Stimulated activated naive B cell treated with anti-CD40 and anti-IgM and Interleukin-4, amounts not matched to agents 10 μg/mL and 1 μg/mL and 100 μg/mL, for 72 hours (primary cell): ENCODE results near the gene TMEM170A.
"Not testable (repeated sequence)": the region's sequence is repeated elsewhere in the genome, so short reads cannot be mapped to it uniquely, and the experiment has no call there.

Experiments
- ATAC-seq, 2 donors: fragments of 150-1000 bp; cut with Tn5 transposase; replicated peaks; 2 replicates each; pipeline ENCODE4 v1.10.0; 2021; ENCODE audit warnings: moderate library complexity in 1 of 2
- DNase-seq: peaks from one replicate; pipeline ENCODE4 v3.0.0; 2021
- H3K27ac Mint-ChIP-seq: one replicate; pipeline ENCODE4 v1.8.0; 2022; ENCODE audit warnings: mild to moderate bottlenecking, mixed read lengths
- H3K27me3 Mint-ChIP-seq, 2 donors: one replicate each; pipeline ENCODE4 v1.8.0; 2022; ENCODE audit warnings: mixed read lengths in 2 of 2
- H3K36me3 Mint-ChIP-seq, 2 donors: one replicate each; pipeline ENCODE4 v1.8.0; 2022; ENCODE audit warnings: mixed read lengths in 2 of 2, mild to moderate bottlenecking in 1 of 2
- H3K4me1 Mint-ChIP-seq, 2 donors: one replicate each; pipeline ENCODE4 v1.8.0; 2022; ENCODE audit warnings: mixed read lengths in 2 of 2, mild to moderate bottlenecking in 1 of 2
- H3K4me3 Mint-ChIP-seq, 2 donors: one replicate each; pipeline ENCODE4 v1.8.0; 2022; ENCODE audit warnings: mild to moderate bottlenecking in 2 of 2, mixed read lengths in 2 of 2, moderate library complexity in 1 of 2
- H3K9me3 Mint-ChIP-seq, 2 donors: one replicate each; pipeline ENCODE4 v1.8.0; 2022; ENCODE audit warnings: mixed read lengths in 2 of 2, mild to moderate bottlenecking in 1 of 2

Gene TMEM170A, protein sequence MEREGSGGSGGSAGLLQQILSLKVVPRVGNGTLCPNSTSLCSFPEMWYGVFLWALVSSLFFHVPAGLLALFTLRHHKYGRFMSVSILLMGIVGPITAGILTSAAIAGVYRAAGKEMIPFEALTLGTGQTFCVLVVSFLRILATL

DNA sequence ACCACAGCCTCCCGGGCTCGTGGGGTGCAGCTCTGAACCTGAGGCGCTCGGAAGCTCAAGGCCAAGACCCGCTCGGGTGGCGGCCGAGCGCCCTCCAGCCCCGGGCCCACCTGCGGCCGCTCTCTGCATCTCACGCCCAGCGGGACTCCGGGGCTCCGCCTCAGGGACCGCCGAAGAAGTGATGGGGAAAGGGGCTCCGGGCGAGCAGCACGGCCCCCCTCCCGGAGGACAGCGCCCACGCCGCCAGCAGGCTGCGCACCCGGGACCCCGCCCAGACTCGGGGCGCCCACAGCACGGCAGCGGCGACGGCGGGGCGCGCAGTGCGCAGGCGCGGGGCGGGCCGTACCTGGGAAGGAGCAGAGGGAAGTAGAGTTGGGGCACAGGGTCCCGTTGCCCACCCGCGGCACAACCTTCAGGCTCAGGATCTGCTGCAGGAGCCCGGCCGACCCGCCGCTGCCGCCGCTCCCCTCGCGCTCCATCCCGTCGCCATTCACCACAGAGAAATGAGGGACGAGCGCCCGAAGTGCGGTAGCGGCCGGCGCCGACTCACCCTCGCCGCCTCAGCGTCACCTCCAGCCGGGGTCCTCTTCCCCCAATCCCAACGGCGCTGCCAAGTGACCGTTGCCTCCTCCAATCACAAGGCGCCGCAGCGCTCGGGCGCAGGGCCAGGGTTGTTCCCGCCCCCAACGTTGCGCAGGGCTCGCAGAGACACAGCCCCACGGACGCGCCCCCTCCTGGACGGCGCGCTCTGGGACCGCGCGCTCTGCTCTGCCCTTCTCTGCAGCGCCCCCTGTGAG, at the start of gene TMEM170A:
Gene TMEM170A (minus strand): TSS at position 568 of the 797 bp plus-strand sequence. CDS start 89 bp downstream, at position 479.
- DNase-seq (peak; percentile 99), ATAC-seq (peak; percentile 95)
- peaks cover 10 to 11% of the 10 kb centered on the region in 2 donors for H3K36me3 Mint-ChIP-seq
- peak within 1 kb of the TSS; percentile 87 to 91 for H3K4me3 Mint-ChIP-seq
- H3K4me1 Mint-ChIP-seq, result peaks cover 21 to 37% of the 10 kb centered on the region in 2 donors
- H3K27me3 Mint-ChIP-seq, result no peaks in the 10 kb centered on the region
- H3K27ac Mint-ChIP-seq, result peak within 1 kb of the TSS; percentile 94
- no peaks in the 10 kb centered on the region for H3K9me3 Mint-ChIP-seq

DNA sequence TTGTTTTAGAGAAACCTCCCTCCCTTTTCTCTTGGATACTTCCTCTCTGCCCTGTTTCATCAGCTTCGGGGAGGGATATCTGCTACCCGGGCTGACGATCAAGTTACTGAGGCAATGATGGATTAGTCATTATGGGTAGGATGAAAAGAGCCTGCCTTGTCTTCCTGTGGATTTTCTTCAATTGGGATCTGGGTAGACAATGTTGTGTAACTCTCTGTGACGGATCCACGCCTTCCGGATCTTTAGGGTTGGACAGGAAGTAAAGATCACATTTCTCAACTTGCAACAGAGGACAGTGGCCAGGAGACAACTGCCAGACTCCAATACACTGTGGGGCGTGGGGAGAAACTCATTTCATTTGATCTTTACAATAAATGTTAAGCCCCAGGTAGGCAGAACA, 42.1 kb upstream of the TMEM170A start:
- peaks cover 0 to 6% of the 10 kb centered on the region in 2 donors for H3K4me1 Mint-ChIP-seq
- ATAC-seq, result no peak
- H3K27me3 Mint-ChIP-seq, result peaks cover 5 to 7% of the 10 kb centered on the region in 2 donors
- no peak overlapping the region for H3K27ac Mint-ChIP-seq
- H3K4me3 Mint-ChIP-seq, result no peak overlapping the region
- H3K36me3 Mint-ChIP-seq, result no peaks in the 10 kb centered on the region
- no peaks in the 10 kb centered on the region for H3K9me3 Mint-ChIP-seq
- DNase-seq, result no peak

DNA sequence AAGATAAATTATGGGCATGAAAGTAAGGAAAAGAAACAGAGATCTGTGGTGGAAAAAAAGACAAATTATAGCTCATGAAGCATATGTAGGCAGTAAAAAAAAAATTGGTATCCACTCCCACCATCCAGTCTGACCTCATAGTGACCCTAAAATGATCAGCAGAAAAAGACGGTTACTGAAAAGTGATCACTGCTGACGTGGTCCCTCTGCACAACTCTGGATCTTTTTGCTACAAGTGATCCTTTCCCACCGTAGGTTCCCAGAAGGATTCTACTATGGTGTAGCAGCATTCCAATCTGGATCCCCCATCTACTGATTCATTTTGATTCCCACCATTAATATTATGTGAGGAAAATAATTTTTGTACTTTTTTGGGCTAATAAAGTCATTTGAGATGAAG, 41.6 kb upstream of the TMEM170A start:
- peak; percentile 20 to 31 for ATAC-seq
- peaks cover 5 to 7% of the 10 kb centered on the region in 2 donors for H3K27me3 Mint-ChIP-seq
- peaks cover 0 to 6% of the 10 kb centered on the region in 2 donors for H3K4me1 Mint-ChIP-seq
- no peaks in the 10 kb centered on the region for H3K9me3 Mint-ChIP-seq
- H3K4me3 Mint-ChIP-seq, result no peak overlapping the region
- no peak for DNase-seq
- no peaks in the 10 kb centered on the region for H3K36me3 Mint-ChIP-seq
- H3K27ac Mint-ChIP-seq, result no peak overlapping the region

DNA sequence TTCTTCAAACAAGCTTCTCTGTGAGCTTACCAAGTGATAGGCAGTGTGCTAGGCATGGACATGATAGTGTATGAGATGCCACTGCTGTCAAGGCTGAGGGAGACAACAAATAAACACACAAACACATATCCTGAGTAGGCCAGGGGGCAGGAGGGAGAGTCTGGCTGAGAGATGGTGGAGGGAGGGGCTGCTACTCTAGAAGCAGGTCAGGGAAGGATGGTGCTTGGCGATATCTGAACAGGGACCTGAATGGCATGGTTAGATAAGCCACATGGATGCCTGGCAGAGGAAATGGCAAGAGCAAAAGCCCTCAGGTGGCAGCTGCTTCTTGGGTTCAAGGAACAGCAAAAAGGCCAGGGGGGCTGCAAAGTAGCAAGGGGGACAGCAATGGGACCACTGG, 39.3 kb upstream of the TMEM170A start:
- no peaks in the 10 kb centered on the region for H3K36me3 Mint-ChIP-seq
- peaks cover 0 to 6% of the 10 kb centered on the region in 2 donors for H3K4me1 Mint-ChIP-seq
- no peaks in the 10 kb centered on the region for H3K9me3 Mint-ChIP-seq

DNA sequence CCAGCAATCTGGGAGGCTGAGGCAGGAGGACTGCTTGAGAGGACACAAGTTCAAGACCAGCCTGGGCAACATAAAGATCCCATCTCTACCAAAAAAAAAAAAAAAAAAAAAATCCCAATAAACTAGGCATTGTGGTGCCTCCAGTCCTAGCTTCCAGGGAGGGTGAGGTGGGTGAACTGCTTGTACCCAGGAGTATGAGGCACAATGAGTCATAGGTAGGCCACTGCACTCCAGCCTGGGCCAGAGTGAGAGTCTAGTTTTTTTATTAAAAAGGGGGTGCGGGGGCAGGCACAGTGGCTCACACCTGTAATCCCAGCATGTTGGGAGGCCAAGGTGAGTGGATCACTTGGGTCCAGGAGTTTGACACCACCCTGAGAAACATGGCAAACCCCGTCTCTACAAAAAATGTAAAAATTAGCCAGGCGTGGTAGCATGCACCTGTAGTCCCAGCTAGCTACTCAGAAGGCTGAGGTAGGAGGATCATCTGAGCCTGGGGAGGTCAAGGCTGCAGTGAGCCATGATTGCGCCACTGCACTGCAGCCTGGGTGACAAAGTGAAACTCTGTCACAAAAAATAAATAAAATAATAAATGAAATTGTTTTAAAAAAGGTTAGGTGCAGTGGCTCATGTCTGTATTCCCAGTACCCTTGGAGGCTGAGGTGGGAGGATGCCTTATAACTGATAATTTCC, 38.6 kb upstream of the TMEM170A start:
- Mint-ChIP-seq H3K9me3 (no peaks in the 10 kb centered on the region), H3K4me3 (no peak overlapping the region), H3K27me3 (peaks cover 0 to 3% of the 10 kb centered on the region in 2 donors), H3K4me1 (peaks cover 0 to 6% of the 10 kb centered on the region in 2 donors), H3K36me3 (no peaks in the 10 kb centered on the region), H3K27ac (no peak overlapping the region)
- ATAC-seq (no peak), DNase-seq (no peak)

More for the DNA sequence above, 39.3 kb upstream of the TMEM170A start:
- DNase-seq (no peak), ATAC-seq (no peak)
- peaks cover 3 to 6% of the 10 kb centered on the region in 2 donors for H3K27me3 Mint-ChIP-seq
- no peak overlapping the region for H3K27ac Mint-ChIP-seq
- H3K4me3 Mint-ChIP-seq, result no peak overlapping the region

DNA sequence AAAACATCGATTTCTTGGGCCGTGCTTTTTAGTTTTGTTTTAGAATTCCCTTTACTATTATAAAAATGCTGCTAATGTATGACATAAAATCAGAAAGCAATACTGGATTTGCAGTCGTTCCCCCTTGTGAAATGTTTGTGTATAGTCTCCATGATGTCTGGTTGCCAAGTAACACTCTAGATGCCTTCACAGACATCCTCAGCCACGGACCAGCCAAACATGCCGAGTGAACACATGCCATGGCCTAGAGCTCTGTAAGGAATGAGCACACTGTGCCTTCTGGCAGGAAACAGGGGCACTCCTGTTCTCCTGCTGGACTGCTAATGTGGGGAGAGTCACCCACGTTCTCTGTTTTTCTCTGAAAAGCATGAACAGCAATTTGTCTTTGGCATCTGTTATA, 37.3 kb upstream of the TMEM170A start:
- not testable (repeated sequence) for DNase-seq, H3K27ac Mint-ChIP-seq, H3K36me3 Mint-ChIP-seq, H3K27me3 Mint-ChIP-seq, H3K4me1 Mint-ChIP-seq, H3K4me3 Mint-ChIP-seq, H3K9me3 Mint-ChIP-seq, ATAC-seq

DNA sequence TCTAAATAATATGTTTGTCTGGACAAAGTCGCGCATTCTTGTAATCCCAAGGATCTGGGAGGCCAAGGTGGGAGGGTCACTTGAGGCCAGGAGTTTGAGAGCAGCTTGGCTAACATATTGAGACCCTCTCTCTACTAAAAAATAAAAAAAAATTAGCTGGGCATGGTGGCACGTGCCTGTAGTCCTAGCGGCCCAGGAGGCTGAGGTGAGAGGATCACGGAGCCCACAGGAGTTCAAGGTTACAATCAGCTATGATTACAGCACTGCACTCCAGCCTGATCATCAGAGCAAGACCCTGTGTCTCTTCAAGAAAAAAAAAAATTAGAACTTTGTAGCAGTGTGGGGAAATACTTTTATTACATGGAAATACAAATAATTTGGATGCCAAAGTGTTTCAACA, 36.9 kb upstream of the TMEM170A start:
- ATAC-seq, result no peak
- peaks cover 0 to 5% of the 10 kb centered on the region in 2 donors for H3K27me3 Mint-ChIP-seq
- no peaks in the 10 kb centered on the region for H3K36me3 Mint-ChIP-seq
- no peak for DNase-seq
- H3K9me3 Mint-ChIP-seq, result no peaks in the 10 kb centered on the region
- no peak overlapping the region for H3K4me3 Mint-ChIP-seq
- peaks cover 0 to 6% of the 10 kb centered on the region in 2 donors for H3K4me1 Mint-ChIP-seq
- no peak overlapping the region for H3K27ac Mint-ChIP-seq

DNA sequence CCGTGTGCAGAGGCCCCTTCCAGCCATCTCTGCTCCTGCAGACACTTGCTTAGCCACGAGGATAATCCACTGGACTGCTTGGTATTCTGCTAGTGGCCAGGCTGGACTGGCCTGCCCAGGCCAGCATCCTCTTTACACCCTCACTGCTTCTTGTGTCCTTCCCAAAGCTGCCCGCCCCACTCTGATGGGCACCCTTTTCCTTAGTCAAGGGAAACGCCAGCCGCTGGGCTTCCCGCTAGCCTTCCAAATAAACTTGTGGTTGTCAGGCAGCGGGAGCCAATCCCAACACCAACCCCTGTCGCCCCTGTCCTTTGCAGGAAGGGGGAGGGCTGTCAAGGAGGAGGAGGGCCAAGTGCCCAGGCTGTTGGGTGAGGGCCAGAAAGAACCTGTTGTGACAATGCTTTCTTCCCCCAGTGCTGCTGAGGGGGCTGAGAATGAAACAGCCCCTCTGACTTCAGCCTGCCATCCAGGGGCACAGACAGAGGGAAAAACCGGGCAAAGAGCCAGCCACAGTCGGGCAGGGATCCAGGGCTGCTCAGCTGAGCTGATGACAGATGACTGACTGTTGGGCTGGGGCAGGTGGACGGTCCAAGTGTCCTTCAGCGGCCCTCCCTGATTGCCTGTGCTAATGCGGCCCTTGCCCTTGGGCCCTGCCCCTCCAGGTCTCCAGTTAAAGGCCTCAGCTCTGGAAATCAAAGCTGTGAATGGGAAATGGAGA, 34.3 kb upstream of the TMEM170A start:
- H3K4me3 Mint-ChIP-seq, H3K4me1 Mint-ChIP-seq, H3K36me3 Mint-ChIP-seq, ATAC-seq, H3K27ac Mint-ChIP-seq, H3K9me3 Mint-ChIP-seq, DNase-seq: not testable (repeated sequence)
- H3K27me3 Mint-ChIP-seq, result peaks cover 11 to 14% of the 10 kb centered on the region in 2 donors

DNA sequence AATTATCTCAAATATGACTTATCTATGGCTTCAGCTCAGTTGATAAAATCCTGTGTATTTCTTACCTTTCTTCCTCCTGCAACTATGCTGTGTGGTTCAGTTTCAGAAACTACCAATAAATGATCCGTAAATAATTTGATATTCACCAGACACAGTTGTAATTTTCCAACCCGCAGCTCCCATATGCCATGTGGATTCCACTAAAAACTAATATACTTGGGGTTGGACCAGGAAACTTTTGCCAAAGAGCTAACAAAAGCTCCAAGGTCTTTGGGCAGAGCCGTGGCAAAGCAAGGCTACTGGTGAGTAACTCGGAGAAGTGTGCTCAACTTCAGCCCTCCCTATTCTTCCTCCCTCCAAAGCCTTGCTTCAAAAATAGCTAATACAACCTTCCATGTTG, 33.1 kb upstream of the TMEM170A start:
- peaks cover 11 to 14% of the 10 kb centered on the region in 2 donors for H3K27me3 Mint-ChIP-seq
- ATAC-seq (no peak), DNase-seq (no peak)
- no peaks in the 10 kb centered on the region for H3K9me3 Mint-ChIP-seq
- H3K27ac Mint-ChIP-seq, result no peak overlapping the region
- H3K36me3 Mint-ChIP-seq, result peaks cover 0 to 1% of the 10 kb centered on the region in 2 donors
- H3K4me1 Mint-ChIP-seq, result peaks cover 5 to 9% of the 10 kb centered on the region in 2 donors
- no peak overlapping the region for H3K4me3 Mint-ChIP-seq

DNA sequence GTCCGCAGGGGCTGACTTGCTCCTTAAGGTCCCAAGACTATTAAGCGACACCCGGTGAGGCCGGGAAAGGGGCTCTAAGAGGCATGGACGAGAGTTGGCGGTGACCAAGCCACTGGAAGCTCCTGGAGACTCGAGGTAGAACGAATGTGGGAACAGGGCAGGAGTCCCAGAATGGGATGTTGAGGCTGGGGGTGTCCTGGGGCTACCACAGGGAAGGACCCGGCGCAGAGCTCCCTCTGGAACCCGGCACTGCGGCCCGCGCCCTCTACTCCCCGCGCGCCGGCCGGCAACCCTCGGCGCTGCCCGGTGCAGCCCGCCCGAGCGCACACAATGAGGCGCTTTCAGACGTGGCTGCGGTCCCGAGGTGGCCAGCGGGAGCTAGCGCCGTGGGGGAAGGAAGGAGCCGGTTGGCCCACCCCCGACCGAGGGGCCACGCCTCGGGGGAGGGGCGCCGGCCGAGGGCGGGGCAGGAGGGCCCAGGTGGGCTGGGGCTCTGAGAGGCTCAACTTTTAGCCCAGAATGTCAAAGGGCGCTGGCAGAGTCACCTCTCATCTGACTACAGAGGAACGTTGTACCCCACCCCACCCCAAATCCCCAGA, 30.7 kb upstream of the TMEM170A start, which contains the start of gene CHST6:
Gene CHST6 (minus strand): TSS at position 366 of the 599 bp plus-strand sequence. CDS start 15,613 bp downstream, outside the sequence.
- Mint-ChIP-seq H3K9me3 (no peaks in the 10 kb centered on the region), H3K4me3 (peak within 1 kb of the TSS; percentile 79 to 85)
- DNase-seq, result peak; percentile 38

DNA sequence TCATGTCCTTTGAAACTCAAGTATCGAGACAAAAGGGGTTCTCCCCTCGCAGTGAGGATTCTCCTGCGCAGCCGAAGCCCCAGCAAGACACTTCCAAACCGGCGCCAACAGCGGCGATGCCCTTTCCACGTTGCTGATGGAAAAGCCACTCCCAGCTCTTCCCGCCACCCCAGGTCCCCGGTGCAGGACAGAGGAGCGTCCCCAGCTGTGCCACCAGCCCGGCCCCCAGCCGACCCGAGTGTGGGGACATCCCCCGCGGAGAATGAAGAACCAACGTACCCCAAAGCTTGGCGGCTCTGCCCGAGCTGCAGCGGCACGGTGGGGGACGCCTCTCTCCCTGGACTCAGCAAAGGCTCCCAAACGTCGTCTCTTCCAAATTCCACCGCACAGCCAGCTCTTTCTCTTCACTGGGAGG, 30.2 kb upstream of the TMEM170A start:
- no peaks in the 10 kb centered on the region for H3K9me3 Mint-ChIP-seq
- peaks cover 0 to 1% of the 10 kb centered on the region in 2 donors for H3K36me3 Mint-ChIP-seq
- peak; percentile 15 to 54 for ATAC-seq
- no peak overlapping the region for H3K27ac Mint-ChIP-seq
- H3K4me1 Mint-ChIP-seq, result peaks cover 5 to 9% of the 10 kb centered on the region in 2 donors
- peaks cover 11 to 14% of the 10 kb centered on the region in 2 donors for H3K27me3 Mint-ChIP-seq
- H3K4me3 Mint-ChIP-seq, result peak overlapping the region; percentile 79 to 85
- DNase-seq, result no peak

More for the DNA sequence above, 30.7 kb upstream of the TMEM170A start, which contains the start of gene CHST6:
- H3K4me1 Mint-ChIP-seq, result peaks cover 5 to 9% of the 10 kb centered on the region in 2 donors
- H3K27me3 Mint-ChIP-seq, result peaks cover 11 to 14% of the 10 kb centered on the region in 2 donors
- peaks cover 0 to 1% of the 10 kb centered on the region in 2 donors for H3K36me3 Mint-ChIP-seq
- H3K27ac Mint-ChIP-seq, result no peak within 1 kb of the TSS
- ATAC-seq, result peak; percentile 83 to 86

DNA sequence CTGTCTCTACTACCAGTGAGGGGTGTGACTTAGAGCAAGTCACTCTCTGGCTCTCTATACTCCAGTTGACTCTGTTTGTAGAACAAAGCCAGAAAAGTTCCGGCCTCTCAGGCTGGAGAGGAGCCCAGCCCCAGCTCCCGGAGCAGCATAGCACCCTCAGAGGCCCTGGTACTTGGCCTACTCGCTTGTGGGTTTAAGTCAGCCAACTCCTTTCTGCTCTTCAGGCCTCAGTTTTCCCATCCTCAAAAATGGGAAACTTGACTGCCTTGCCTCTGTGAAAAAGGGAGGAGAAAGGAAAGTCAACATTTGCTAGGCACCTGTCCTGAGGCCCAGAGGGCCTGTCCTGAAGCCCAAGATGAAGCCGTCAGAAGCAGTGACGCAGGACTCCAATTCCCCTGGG, 29.7 kb upstream of the TMEM170A start:
- H3K27ac Mint-ChIP-seq, result no peak overlapping the region
- H3K4me3 Mint-ChIP-seq, result peak overlapping the region in 1 of 2 donors; percentile 79
- peaks cover 5 to 9% of the 10 kb centered on the region in 2 donors for H3K4me1 Mint-ChIP-seq
- peaks cover 0 to 1% of the 10 kb centered on the region in 2 donors for H3K36me3 Mint-ChIP-seq
- H3K9me3 Mint-ChIP-seq, result no peaks in the 10 kb centered on the region
- H3K27me3 Mint-ChIP-seq, result peaks cover 11 to 14% of the 10 kb centered on the region in 2 donors
- no peak for DNase-seq
- ATAC-seq, result no peak

DNA sequence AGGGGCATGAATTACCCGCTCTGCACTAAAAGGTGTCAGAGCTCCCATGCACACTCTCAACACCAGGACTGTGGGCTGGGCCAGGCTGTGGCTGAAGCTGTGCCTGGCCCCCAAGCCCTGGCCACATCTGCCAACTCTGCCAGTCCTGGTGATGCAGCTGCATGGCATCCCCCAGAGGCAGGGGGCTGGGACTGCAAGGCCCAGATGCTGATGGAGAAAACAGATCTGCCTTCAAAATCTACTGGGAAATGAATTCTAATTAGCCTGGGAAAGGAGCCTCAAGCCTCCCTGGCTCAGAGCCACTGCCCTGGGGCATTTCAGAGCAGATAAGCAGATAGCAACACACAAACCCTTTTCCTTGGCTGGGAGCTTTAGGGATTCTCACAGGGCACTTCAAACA, 27.4 kb upstream of the TMEM170A start:
- peaks cover 10 to 11% of the 10 kb centered on the region in 2 donors for H3K27me3 Mint-ChIP-seq
- H3K4me1 Mint-ChIP-seq, result peaks cover 9 to 16% of the 10 kb centered on the region in 2 donors
- H3K36me3 Mint-ChIP-seq, result peaks cover 0 to 1% of the 10 kb centered on the region in 2 donors
- H3K9me3 Mint-ChIP-seq, result no peaks in the 10 kb centered on the region
- H3K27ac Mint-ChIP-seq, result no peak overlapping the region
- DNase-seq (no peak), ATAC-seq (peak; percentile 37 to 48)
- no peak overlapping the region for H3K4me3 Mint-ChIP-seq
